ENCODE results near the gene DDX27. TPM values are rescaled to one million over a fixed set of nuclear protein-coding genes. Genes with fewer than 3 reads are reported as not detected.

Gene DDX27
- total and polyA plus RNA-seq, 12 donors: 11.0 to 26.2 (median 13.2) TPM

DNA sequence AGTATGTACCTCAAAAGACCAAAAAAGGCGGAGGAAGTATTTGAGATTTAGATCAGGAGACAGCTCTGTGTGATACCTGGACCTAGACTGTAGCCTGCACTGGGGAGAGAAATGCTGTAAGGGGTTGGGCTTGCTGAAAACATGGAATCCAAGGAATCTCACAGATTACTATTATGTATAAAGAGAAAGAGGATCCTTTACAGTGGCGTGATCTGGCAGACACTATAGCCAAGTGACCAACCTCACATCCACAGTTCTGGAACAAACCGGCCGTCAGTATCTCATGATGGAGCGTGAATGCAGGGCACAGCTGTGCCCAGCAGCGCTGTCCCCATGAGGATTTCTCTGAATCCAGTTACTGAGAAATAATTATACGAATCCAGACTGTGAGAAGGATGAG is 12.3 kb downstream of the DDX27 start:
- intact Hi-C loops (cut with DNase I): no loop called here
- Histone ChIP-seq H3K4me3 (no peak overlapping the region), H3K27ac (no peak overlapping the region), H3K9me3 (no peaks in the 10 kb centered on the region), H3K27me3 (no peaks in the 10 kb centered on the region), H3K4me1 (peaks cover 0 to 12% (median 0%) of the 10 kb centered on the region in 9 donors), H3K36me3 (peaks cover 6 to 100% (median 78%) of the 10 kb centered on the region in 9 donors)
- 71 to 86% methylated on average over 7 of the region's 7 CpGs for WGBS, 2 donors
- ATAC-seq (no peak), DNase-seq (no peak)
- TF ChIP-seq, protein P1, sequence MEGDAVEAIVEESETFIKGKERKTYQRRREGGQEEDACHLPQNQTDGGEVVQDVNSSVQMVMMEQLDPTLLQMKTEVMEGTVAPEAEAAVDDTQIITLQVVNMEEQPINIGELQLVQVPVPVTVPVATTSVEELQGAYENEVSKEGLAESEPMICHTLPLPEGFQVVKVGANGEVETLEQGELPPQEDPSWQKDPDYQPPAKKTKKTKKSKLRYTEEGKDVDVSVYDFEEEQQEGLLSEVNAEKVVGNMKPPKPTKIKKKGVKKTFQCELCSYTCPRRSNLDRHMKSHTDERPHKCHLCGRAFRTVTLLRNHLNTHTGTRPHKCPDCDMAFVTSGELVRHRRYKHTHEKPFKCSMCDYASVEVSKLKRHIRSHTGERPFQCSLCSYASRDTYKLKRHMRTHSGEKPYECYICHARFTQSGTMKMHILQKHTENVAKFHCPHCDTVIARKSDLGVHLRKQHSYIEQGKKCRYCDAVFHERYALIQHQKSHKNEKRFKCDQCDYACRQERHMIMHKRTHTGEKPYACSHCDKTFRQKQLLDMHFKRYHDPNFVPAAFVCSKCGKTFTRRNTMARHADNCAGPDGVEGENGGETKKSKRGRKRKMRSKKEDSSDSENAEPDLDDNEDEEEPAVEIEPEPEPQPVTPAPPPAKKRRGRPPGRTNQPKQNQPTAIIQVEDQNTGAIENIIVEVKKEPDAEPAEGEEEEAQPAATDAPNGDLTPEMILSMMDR (IDR thresholded peaks at IDR 0.05): no peak

DNA sequence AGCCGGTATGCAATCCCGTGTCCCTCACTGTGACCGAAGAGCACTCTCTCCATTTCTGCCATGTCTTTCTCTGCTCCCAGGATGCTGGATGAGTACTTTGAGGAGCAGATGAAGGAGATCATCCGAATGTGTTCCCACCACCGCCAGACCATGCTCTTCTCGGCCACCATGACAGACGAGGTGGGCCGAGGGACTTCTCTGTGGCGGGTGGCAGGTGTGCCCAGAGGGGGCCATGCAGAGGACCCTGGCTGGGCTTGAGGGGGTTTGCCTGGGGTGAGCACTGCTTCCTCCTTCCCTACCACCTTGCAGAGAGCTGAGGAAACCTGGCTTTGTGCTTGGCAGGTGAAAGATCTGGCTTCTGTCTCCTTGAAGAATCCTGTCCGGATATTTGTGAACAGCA is 14.0 kb downstream of the DDX27 start:
- no peak for ATAC-seq
- TF ChIP-seq, protein P1 (IDR thresholded peaks at IDR 0.05): no peak

DNA sequence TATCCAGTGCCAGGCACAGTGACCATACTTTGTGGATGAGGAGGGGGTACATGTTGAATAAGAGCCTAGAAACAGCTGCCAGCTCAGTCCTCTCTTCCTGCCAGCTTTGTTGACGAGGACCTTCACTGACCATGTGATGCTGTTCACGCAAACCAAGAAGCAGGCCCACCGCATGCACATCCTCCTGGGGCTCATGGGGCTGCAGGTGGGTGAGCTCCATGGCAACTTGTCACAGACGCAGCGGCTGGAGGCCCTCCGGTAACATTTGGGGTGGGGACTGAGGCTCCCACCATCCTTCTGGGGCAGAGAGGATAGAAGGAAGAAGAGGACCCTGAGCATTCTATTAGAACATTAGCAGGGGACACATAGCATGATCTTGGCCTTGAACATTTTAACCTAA is 15.6 kb downstream of the DDX27 start:
- intact Hi-C loops (cut with DNase I): no loop called here
- 95% methylated on average over 6 of the region's 6 CpGs for WGBS, 2 donors
- DNase-seq: no peak

More for the DNA sequence above, 14.0 kb downstream of the DDX27 start:
- intact Hi-C loops (cut with DNase I): no loop called here
- Histone ChIP-seq H3K36me3 (peaks cover 6 to 100% (median 85%) of the 10 kb centered on the region in 9 donors), H3K27ac (no peak overlapping the region), H3K9me3 (no peaks in the 10 kb centered on the region), H3K4me3 (no peak overlapping the region), H3K27me3 (no peaks in the 10 kb centered on the region), H3K4me1 (peaks cover 0 to 12% (median 0%) of the 10 kb centered on the region in 9 donors)
- DNase-seq: no peak
- 93 to 94% methylated on average over 10 of the region's 10 CpGs for WGBS, 2 donors

DNA sequence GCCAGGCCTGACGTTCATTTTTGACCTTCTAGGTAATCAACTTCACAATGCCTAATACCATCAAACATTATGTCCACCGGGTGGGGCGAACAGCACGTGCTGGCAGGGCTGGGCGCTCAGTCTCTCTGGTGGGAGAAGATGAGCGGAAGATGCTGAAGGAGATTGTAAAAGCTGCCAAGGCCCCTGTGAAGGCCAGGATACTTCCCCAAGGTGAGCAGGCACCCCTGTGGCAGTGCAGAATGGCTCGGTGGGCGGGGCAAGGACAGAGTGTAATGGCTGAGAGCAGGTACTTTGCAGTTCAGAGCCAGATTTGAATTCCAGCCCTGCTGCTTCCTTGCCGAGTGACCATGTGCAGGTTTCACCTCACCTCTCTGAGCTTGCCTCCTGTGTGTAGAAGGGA is 17.1 kb downstream of the DDX27 start:
- no peak overlapping the region for H3K4me3 ChIP-seq
- H3K9me3 ChIP-seq: no peaks in the 10 kb centered on the region
- DNase-seq (no peak), ATAC-seq (no peak)
- peaks cover 8 to 100% (median 88%) of the 10 kb centered on the region in 9 donors for H3K36me3 ChIP-seq
- no peak overlapping the region for H3K27ac ChIP-seq
- intact Hi-C loops (cut with DNase I): no loop called here
- WGBS, 2 donors: 92% methylated on average over 9 of the region's 9 CpGs
- no peaks in the 10 kb centered on the region for H3K4me1 ChIP-seq
- TF ChIP-seq, protein P1 (IDR thresholded peaks at IDR 0.05): no peak
- H3K27me3 ChIP-seq: no peaks in the 10 kb centered on the region

More for the DNA sequence above, 15.6 kb downstream of the DDX27 start:
- TF ChIP-seq, protein P1 (IDR thresholded peaks at IDR 0.05): no peak
- Histone ChIP-seq H3K9me3 (no peaks in the 10 kb centered on the region), H3K27ac (no peak overlapping the region), H3K4me3 (no peak overlapping the region), H3K27me3 (no peaks in the 10 kb centered on the region), H3K36me3 (peaks cover 8 to 100% (median 88%) of the 10 kb centered on the region in 9 donors), H3K4me1 (peaks cover 0 to 12% (median 0%) of the 10 kb centered on the region in 9 donors)
- no peak for ATAC-seq
